Fibroblast of skin of scalp (primary cell): Measurements from ENCODE around the gene CLIC3.

Experiments
- DNase-seq: peaks from one replicate; pipeline ENCODE4 v3.0.0-alpha.2; 2013

The CLIC3 gene

GRCh38 chr9:136964171-136964689 is 32.1 kb downstream of the CLIC3 start:
- no peak for DNase-seq

GRCh38 chr9:136963751-136964150 is 32.6 kb downstream of the CLIC3 start:
- no peak for DNase-seq

GRCh38 chr9:136963341-136963740 is 33.0 kb downstream of the CLIC3 start:
- no peak for DNase-seq

- DNase-seq: no peak
Measured at GRCh38 chr9:136962701-136963248, 33.6 kb downstream of the CLIC3 start.

GRCh38 chr9:136962163-136962562 is 34.2 kb downstream of the CLIC3 start:
- DNase-seq: no peak

GRCh38 chr9:136961279-136962065 is 34.9 kb downstream of the CLIC3 start:
- DNase-seq: no peak

GRCh38 chr9:136960938-136961275 is 35.5 kb downstream of the CLIC3 start:
- DNase-seq: no peak

- DNase-seq: no peak
Measured at GRCh38 chr9:136960212-136960937, 36.0 kb downstream of the CLIC3 start.

- no peak for DNase-seq
Measured at GRCh38 chr9:136958898-136959850, 37.2 kb downstream of the CLIC3 start.

- DNase-seq: no peak
Measured at GRCh38 chr9:136958473-136958872, 37.9 kb downstream of the CLIC3 start.

GRCh38 chr9:136957901-136958300 is 38.5 kb downstream of the CLIC3 start:
- no peak for DNase-seq

- no peak for DNase-seq
Measured at GRCh38 chr9:136957461-136957860, 38.9 kb downstream of the CLIC3 start.

- DNase-seq: no peak
Measured at GRCh38 chr9:136956604-136957003, 39.8 kb downstream of the CLIC3 start.

- no peak for DNase-seq
Measured at GRCh38 chr9:136955943-136956335, 40.4 kb downstream of the CLIC3 start.

- no peak for DNase-seq
Measured at GRCh38 chr9:136955202-136955942, 41.0 kb downstream of the CLIC3 start.

GRCh38 chr9:136954270-136955083 is 41.9 kb downstream of the CLIC3 start:
- DNase-seq: no peak

GRCh38 chr9:136953771-136954269 is 42.5 kb downstream of the CLIC3 start:
- no peak for DNase-seq

GRCh38 chr9:136952876-136953770 is 43.2 kb downstream of the CLIC3 start:
- no peak for DNase-seq

GRCh38 chr9:136952321-136952850 is 44.0 kb downstream of the CLIC3 start:
- no peak for DNase-seq
